Panc1 (cell line): Measurements from ENCODE around the gene PSMD1. TPM values are rescaled to one million over a fixed set of nuclear protein-coding genes. Genes with fewer than 3 reads are reported as not detected.

Experiments used
- ATAC-seq: fragments of 200-7000 bp; cut with Tn5 transposase; 2 replicates; pipeline ENCODE4 v1.9.1; 2020; ENCODE audit warnings: mild to moderate bottlenecking, moderate library complexity
- BruUV-seq: library from RNA; stranded (reverse); fragments of 400-500 nt; replicated peaks from 2 replicates; lab custom pipeline; 2021; lab: Mats Ljungman, UMichigan
- CTCF ChIA-PET: fragments of 300-600 bp; sonication (Branson Sonifier 250); formaldehyde crosslinking; loops from one replicate; lab custom pipeline; 2022; ENCODE audit warnings: antibody characterized with exemption; lab: Charles Lee
- POLR2A ChIA-PET: fragments of 300-600 bp; sonication (Branson Sonifier 250); formaldehyde crosslinking; loops from one replicate; lab custom pipeline; 2022; ENCODE audit warnings: antibody characterized with exemption; lab: Charles Lee
- DNase-seq: peaks from one replicate; pipeline ENCODE4 v3.0.0-alpha.2; 2010; ENCODE audit warnings: low read depth, low spot score
- H3K27ac ChIP-seq: 2 replicates; pipeline ENCODE4 v1.5.1; 2011; ENCODE audit warnings: mild to moderate bottlenecking, low read length, inconsistent platforms
- H3K27me3 ChIP-seq: fragments of 200-500 bp; sonication (Bioruptor generic); 2 replicates; pipeline ENCODE4 v1.6.0; 2014; ENCODE audit warnings: low read length, inconsistent platforms; ENCODE audit not compliant: control insufficient read depth, insufficient read depth
- H3K36me3 ChIP-seq: fragments of 200-500 bp; sonication (Bioruptor generic); 2 replicates; pipeline ENCODE4 v1.5.1; 2014; ENCODE audit warnings: inconsistent platforms, mild to moderate bottlenecking, low read length, moderate library complexity; ENCODE audit not compliant: control insufficient read depth, insufficient read depth
- H3K4me1 ChIP-seq: 2 replicates; pipeline ENCODE4 v1.5.1; 2011; ENCODE audit warnings: inconsistent platforms, mild to moderate bottlenecking, low read length, moderate library complexity; ENCODE audit not compliant: control insufficient read depth, insufficient read depth
- H3K4me3 ChIP-seq, 2 experiments: 2 replicates each; pipeline ENCODE4 v1.5.1; 2011 to 2012; ENCODE audit warnings: low read depth in 2 of 2, low read length in 2 of 2, mild to moderate bottlenecking in 2 of 2, inconsistent platforms in 1 of 2, moderate library complexity in 1 of 2
- H3K9me3 ChIP-seq: fragments of 200-500 bp; sonication (Bioruptor generic); 2 replicates; pipeline ENCODE4 v1.5.1; 2014; ENCODE audit warnings: low read depth, mild to moderate bottlenecking, inconsistent platforms, low read length, moderate library complexity; ENCODE audit not compliant: control insufficient read depth, insufficient read depth
- CTCF ChIP-seq: fragments of 450-650 bp; IDR thresholded peaks from 2 replicates; pipeline ENCODE4 v1.5.1; 2017; ENCODE audit warnings: mild to moderate bottlenecking
- POLR2AphosphoS5 ChIP-seq: IDR thresholded peaks from 2 replicates; pipeline ENCODE4 v1.6.1; 2012; ENCODE audit warnings: mild to moderate bottlenecking, low read depth, low read length, moderate library complexity
- REST ChIP-seq, 2 experiments: IDR thresholded peaks; 2 replicates each; pipeline ENCODE4 v1.6.1; 2011 to 2012; ENCODE audit warnings: low read depth in 2 of 2, control low read depth in 1 of 2, low read length in 1 of 2, mild to moderate bottlenecking in 1 of 2, moderate library complexity in 1 of 2; ENCODE audit not compliant: insufficient read depth in 1 of 2
- SIN3A ChIP-seq: IDR thresholded peaks from 2 replicates; pipeline ENCODE4 v1.6.1; 2012; ENCODE audit warnings: low read depth, mild to moderate bottlenecking, low read length, moderate library complexity, borderline replicate concordance; ENCODE audit not compliant: insufficient read depth
- TCF7L2 ChIP-seq: IDR thresholded peaks from 2 replicates; pipeline ENCODE4 v1.6.1; 2011; ENCODE audit warnings: mild to moderate bottlenecking, low read depth, low read length, inconsistent platforms
- in situ Hi-C: cut with HindIII; loops from 2 replicates; pipeline ENCODE4 v1.10.0; 2016; ENCODE audit warnings: low sequenced_read_pairs, low pct_unique_long_range_greater_than_20kb
- intact Hi-C: fragments of 100-400 bp; cut with micrococcal nuclease; formaldehyde crosslinking; loops from one replicate; pipeline ENCODE4 v1.10.0; 2022; ENCODE audit not compliant: unreplicated experiment
- total RNA-seq: library from RNA; stranded (reverse); gene quantifications from one replicate; pipeline ENCODE4 v1.2.1, GENCODE V29; 2021; ENCODE audit not compliant: unreplicated experiment

PSMD1 gene
- total RNA-seq, 1 experiment from 2014 or later: 146 TPM

DNA sequence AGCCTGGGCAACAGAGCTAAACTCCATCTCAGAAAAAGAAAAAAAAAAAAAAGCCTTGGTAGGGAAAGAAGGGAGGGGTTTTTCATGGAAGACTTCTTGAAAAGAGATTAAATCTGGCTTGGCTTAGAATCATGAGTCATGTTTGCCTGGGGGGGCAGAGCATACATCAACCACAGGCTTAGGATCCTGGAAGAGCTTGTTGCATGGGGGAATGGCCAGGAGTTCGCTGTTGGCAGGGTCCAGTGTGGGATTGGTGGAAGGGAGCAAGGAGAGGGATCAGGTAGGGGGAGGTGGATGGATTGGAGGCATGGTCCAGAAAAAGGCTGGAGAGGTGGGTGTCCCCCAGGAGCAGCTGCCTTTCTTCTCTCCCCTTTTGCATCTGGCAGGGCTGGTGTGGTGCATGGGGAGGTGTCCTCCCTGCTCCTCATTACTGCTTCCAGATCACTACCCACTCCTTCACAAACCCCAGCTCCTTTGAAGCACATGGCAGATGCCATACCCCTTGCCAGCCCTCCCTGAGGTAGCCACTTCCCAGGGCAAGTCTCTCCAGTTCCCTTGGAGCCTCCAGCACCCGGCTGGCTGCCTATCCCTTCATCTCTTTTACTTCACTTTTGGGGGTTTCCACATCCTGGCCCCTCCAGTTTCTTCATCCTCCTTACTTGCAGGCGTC lies 144.3 kb downstream of the PSMD1 start:
- no peak overlapping the region for H3K27ac ChIP-seq
- no peaks in the 10 kb centered on the region for H3K27me3 ChIP-seq
- no peaks in the 10 kb centered on the region for H3K9me3 ChIP-seq
- in situ Hi-C loops: no loop called here
- intact Hi-C loops: no loop called here
- ChIA-PET CTCF (interaction anchor here (0.7 kb wide), 2 partner anchors 164 to 264 kb away, joined by 4 to 9 read pairs; no protein-coding TSS in a partner anchor), POLR2A (interaction anchor here (0.7 kb wide), 2 partner anchors 67 to 220 kb away, joined by 3 to 5 read pairs; no protein-coding TSS in a partner anchor)
- H3K4me1 ChIP-seq: 0 out of 2 replicates have a peak, but pooled peaks cover 8% of the 10 kb centered on the region
- H3K36me3 ChIP-seq: no peaks in the 10 kb centered on the region
- DNase-seq: no peak
- peak overlapping the region in 1 of 2 experiments; percentile 14; a peak in 1 of 4 replicates for H3K4me3 ChIP-seq
- ATAC-seq: no peak
- TF ChIP-seq REST (IDR thresholded peaks at IDR 0.05; ENCODE audit: insufficient read depth in 1 of 2, low read depth in 2 of 2, low read length in 1 of 2) (no peak), CTCF (no peak), TCF7L2 (no peak), POLR2AphosphoS5 (no peak), SIN3A (no peak)
- TSS peak; percentile 62 for BruUV-seq

GRCh38 chr2:231201475-231201814 lies 144.8 kb downstream of the PSMD1 start:
- Histone ChIP-seq H3K36me3 (no peaks in the 10 kb centered on the region), H3K4me3 (no peak overlapping the region), H3K27ac (no peak overlapping the region), H3K27me3 (no peaks in the 10 kb centered on the region), H3K9me3 (no peaks in the 10 kb centered on the region), H3K4me1 (0 out of 2 replicates have a peak, but pooled peaks cover 8% of the 10 kb centered on the region)
- POLR2A ChIA-PET: interaction anchor here (0.6 to 0.7 kb wide), 3 partner anchors 28 to 263 kb away, joined by 3 to 8 read pairs (median 3); partner anchors contain the start of gene NCL
- TF ChIP-seq CTCF: no peak
- no peak for TF ChIP-seq REST (IDR thresholded peaks at IDR 0.05; ENCODE audit: insufficient read depth in 1 of 2, low read depth in 2 of 2, low read length in 1 of 2)
- TF ChIP-seq TCF7L2: no peak
- no TSS peak for BruUV-seq
- CTCF ChIA-PET: no interaction called here
- no peak for DNase-seq
- no peak for ATAC-seq
- intact Hi-C loops (no loop called here), in situ Hi-C loops (no loop called here)
